ENCODE measurements around the gene CLSTN2.

DNA sequence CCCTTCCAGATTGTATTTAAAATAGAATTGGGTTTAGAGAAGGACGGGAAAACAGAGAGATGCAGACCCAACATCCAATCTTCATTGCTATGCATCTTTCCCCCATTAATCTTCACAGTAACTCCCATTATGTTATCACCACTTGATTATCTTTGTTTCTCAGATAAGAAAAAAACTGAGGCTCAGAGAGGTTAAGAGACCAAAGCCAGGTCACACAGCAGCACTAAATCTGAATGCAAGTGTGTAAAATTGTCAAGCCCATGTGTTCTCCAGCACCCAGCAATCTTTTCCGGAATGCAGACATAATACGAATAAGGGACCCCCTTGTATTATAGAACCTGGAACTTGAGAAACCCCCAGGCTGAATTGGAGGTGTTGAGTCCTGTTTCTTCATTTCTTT, 662.4 kb downstream of the CLSTN2 start:
- no peak for TF ChIP-seq TAF1 (conservative IDR thresholded peaks at IDR 0.05)
- TF ChIP-seq, protein P1, sequence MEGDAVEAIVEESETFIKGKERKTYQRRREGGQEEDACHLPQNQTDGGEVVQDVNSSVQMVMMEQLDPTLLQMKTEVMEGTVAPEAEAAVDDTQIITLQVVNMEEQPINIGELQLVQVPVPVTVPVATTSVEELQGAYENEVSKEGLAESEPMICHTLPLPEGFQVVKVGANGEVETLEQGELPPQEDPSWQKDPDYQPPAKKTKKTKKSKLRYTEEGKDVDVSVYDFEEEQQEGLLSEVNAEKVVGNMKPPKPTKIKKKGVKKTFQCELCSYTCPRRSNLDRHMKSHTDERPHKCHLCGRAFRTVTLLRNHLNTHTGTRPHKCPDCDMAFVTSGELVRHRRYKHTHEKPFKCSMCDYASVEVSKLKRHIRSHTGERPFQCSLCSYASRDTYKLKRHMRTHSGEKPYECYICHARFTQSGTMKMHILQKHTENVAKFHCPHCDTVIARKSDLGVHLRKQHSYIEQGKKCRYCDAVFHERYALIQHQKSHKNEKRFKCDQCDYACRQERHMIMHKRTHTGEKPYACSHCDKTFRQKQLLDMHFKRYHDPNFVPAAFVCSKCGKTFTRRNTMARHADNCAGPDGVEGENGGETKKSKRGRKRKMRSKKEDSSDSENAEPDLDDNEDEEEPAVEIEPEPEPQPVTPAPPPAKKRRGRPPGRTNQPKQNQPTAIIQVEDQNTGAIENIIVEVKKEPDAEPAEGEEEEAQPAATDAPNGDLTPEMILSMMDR (IDR thresholded peaks at IDR 0.05; ENCODE audit: low read depth, low read length, missing input control), result no peak
